Measurements from ENCODE around the gene THOC2. TPM values are rescaled to one million over a fixed set of nuclear protein-coding genes. Genes with fewer than 3 reads are reported as not detected.
"Not testable (repeated sequence)": the region's sequence is repeated elsewhere in the genome, so short reads cannot be mapped to it uniquely, and the experiment has no call there.

Gene THOC2
- total and polyA plus RNA-seq, 2 donors, result 77.4 to 82.1 TPM

- no peak for DNase-seq (ENCODE audit: low read depth in 6 of 9, low spot score in 9 of 9)
- H3K27me3 ChIP-seq (ENCODE audit: control insufficient read depth in 2 of 2, insufficient read depth in 1 of 2, low read length in 1 of 2), result no peaks in the 10 kb centered on the region
- no peaks in the 10 kb centered on the region for H3K9me3 ChIP-seq (ENCODE audit: control insufficient read depth in 2 of 2, insufficient read depth in 1 of 2, low read length in 1 of 2)
- H3K4me3 ChIP-seq (ENCODE audit: low read length in 2 of 2), result no peak overlapping the region
- WGBS, result over 99% methylated on average over 5 of the region's 5 CpGs
- peaks cover 0 to 12% of the 10 kb centered on the region in 2 donors for H3K36me3 ChIP-seq (ENCODE audit: control insufficient read depth in 2 of 2, insufficient read depth in 2 of 2, low read length in 1 of 2)
- H3K4me1 ChIP-seq (ENCODE audit: control insufficient read depth in 2 of 2, insufficient read depth in 2 of 2, low read length in 2 of 2), result no peaks in the 10 kb centered on the region
- H3K27ac ChIP-seq (ENCODE audit: low read depth in 1 of 2, low read length in 1 of 2), result no peak overlapping the region
Measured at GRCh38 chrX:123691776-123692175, 41.1 kb downstream of the THOC2 start.

DNA sequence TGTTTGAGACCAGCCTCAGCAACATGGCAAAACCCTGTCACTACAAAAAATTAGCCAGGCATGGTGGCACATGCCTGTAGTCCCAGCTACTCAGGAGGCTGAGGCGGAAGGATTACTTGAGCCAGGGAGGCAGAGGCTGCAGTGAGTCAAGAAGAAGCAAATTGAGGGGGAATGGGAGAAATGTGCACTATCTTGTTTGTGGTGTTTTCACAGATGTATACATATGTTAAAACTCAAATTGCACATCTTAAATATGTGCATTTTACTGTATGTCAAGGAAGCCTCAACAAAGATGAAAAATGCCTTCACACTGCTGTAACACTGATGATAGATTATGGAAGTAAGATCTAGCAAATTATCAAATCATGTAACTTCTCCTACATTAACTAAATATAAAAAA, 44.3 kb downstream of the THOC2 start:
- peaks cover 0 to 19% of the 10 kb centered on the region in 2 donors for H3K36me3 ChIP-seq (ENCODE audit: control insufficient read depth in 2 of 2, insufficient read depth in 2 of 2, low read length in 1 of 2)
- 100% methylated on average over 1 of the region's 1 CpG for WGBS

GRCh38 chrX:123685232-123685631, 47.6 kb downstream of the THOC2 start:
- no peak for DNase-seq (ENCODE audit: low read depth in 6 of 9, low spot score in 9 of 9)
- H3K4me1 ChIP-seq (ENCODE audit: control insufficient read depth in 2 of 2, insufficient read depth in 2 of 2, low read length in 2 of 2), result no peaks in the 10 kb centered on the region
- H3K27me3 ChIP-seq (ENCODE audit: control insufficient read depth in 2 of 2, insufficient read depth in 1 of 2, low read length in 1 of 2), result no peaks in the 10 kb centered on the region
- no peak overlapping the region for H3K27ac ChIP-seq (ENCODE audit: low read depth in 1 of 2, low read length in 1 of 2)
- WGBS, result 95% methylated on average over 1 of the region's 1 CpG
- H3K36me3 ChIP-seq (ENCODE audit: control insufficient read depth in 2 of 2, insufficient read depth in 2 of 2, low read length in 1 of 2), result peaks cover 0 to 14% of the 10 kb centered on the region in 2 donors
- no peak overlapping the region for H3K4me3 ChIP-seq (ENCODE audit: low read length in 2 of 2)
- H3K9me3 ChIP-seq (ENCODE audit: control insufficient read depth in 2 of 2, insufficient read depth in 1 of 2, low read length in 1 of 2), result no peaks in the 10 kb centered on the region

More for the DNA sequence above, 44.3 kb downstream of the THOC2 start:
- Histone ChIP-seq H3K9me3 (ENCODE audit: control insufficient read depth in 2 of 2, insufficient read depth in 1 of 2, low read length in 1 of 2) (no peaks in the 10 kb centered on the region), H3K4me1 (ENCODE audit: control insufficient read depth in 2 of 2, insufficient read depth in 2 of 2, low read length in 2 of 2) (no peaks in the 10 kb centered on the region), H3K4me3 (ENCODE audit: low read length in 2 of 2) (no peak overlapping the region), H3K27ac (ENCODE audit: low read depth in 1 of 2, low read length in 1 of 2) (no peak overlapping the region), H3K27me3 (ENCODE audit: control insufficient read depth in 2 of 2, insufficient read depth in 1 of 2, low read length in 1 of 2) (no peaks in the 10 kb centered on the region)
- no peak for DNase-seq (ENCODE audit: low read depth in 6 of 9, low spot score in 9 of 9)

GRCh38 chrX:123682186-123682585, 50.7 kb downstream of the THOC2 start:
- H3K27ac ChIP-seq (ENCODE audit: low read depth in 1 of 2, low read length in 1 of 2), result no peak overlapping the region
- peaks cover 0 to 12% of the 10 kb centered on the region in 2 donors for H3K36me3 ChIP-seq (ENCODE audit: control insufficient read depth in 2 of 2, insufficient read depth in 2 of 2, low read length in 1 of 2)
- H3K27me3 ChIP-seq (ENCODE audit: control insufficient read depth in 2 of 2, insufficient read depth in 1 of 2, low read length in 1 of 2), result no peaks in the 10 kb centered on the region
- no peaks in the 10 kb centered on the region for H3K9me3 ChIP-seq (ENCODE audit: control insufficient read depth in 2 of 2, insufficient read depth in 1 of 2, low read length in 1 of 2)
- no peak for DNase-seq (ENCODE audit: low read depth in 6 of 9, low spot score in 9 of 9)
- H3K4me1 ChIP-seq (ENCODE audit: control insufficient read depth in 2 of 2, insufficient read depth in 2 of 2, low read length in 2 of 2), result no peaks in the 10 kb centered on the region
- no peak overlapping the region for H3K4me3 ChIP-seq (ENCODE audit: low read length in 2 of 2)

GRCh38 chrX:123679733-123680460, 53.0 kb downstream of the THOC2 start:
- not testable (repeated sequence) for H3K4me3 ChIP-seq (ENCODE audit: low read length in 2 of 2); H3K27me3 ChIP-seq (ENCODE audit: control insufficient read depth in 2 of 2, insufficient read depth in 1 of 2, low read length in 1 of 2); H3K4me1 ChIP-seq (ENCODE audit: control insufficient read depth in 2 of 2, insufficient read depth in 2 of 2, low read length in 2 of 2); H3K9me3 ChIP-seq (ENCODE audit: control insufficient read depth in 2 of 2, insufficient read depth in 1 of 2, low read length in 1 of 2); H3K27ac ChIP-seq (ENCODE audit: low read depth in 1 of 2, low read length in 1 of 2); DNase-seq (ENCODE audit: low read depth in 6 of 9, low spot score in 9 of 9)
- peaks cover 3 to 16% of the 10 kb centered on the region in 2 donors for H3K36me3 ChIP-seq (ENCODE audit: control insufficient read depth in 2 of 2, insufficient read depth in 2 of 2, low read length in 1 of 2)
- WGBS, result 98% methylated on average over 15 of the region's 15 CpGs

GRCh38 chrX:123675154-123675553, 57.7 kb downstream of the THOC2 start:
- Histone ChIP-seq H3K9me3 (ENCODE audit: control insufficient read depth in 2 of 2, insufficient read depth in 1 of 2, low read length in 1 of 2) (no peaks in the 10 kb centered on the region), H3K4me3 (ENCODE audit: low read length in 2 of 2) (no peak overlapping the region), H3K27ac (ENCODE audit: low read depth in 1 of 2, low read length in 1 of 2) (no peak overlapping the region), H3K36me3 (ENCODE audit: control insufficient read depth in 2 of 2, insufficient read depth in 2 of 2, low read length in 1 of 2) (peaks cover 3 to 13% of the 10 kb centered on the region in 2 donors), H3K4me1 (ENCODE audit: control insufficient read depth in 2 of 2, insufficient read depth in 2 of 2, low read length in 2 of 2) (no peaks in the 10 kb centered on the region), H3K27me3 (ENCODE audit: control insufficient read depth in 2 of 2, insufficient read depth in 1 of 2, low read length in 1 of 2) (no peaks in the 10 kb centered on the region)
- DNase-seq (ENCODE audit: low read depth in 6 of 9, low spot score in 9 of 9), result no peak
- WGBS, result 100% methylated on average over 2 of the region's 2 CpGs

DNA sequence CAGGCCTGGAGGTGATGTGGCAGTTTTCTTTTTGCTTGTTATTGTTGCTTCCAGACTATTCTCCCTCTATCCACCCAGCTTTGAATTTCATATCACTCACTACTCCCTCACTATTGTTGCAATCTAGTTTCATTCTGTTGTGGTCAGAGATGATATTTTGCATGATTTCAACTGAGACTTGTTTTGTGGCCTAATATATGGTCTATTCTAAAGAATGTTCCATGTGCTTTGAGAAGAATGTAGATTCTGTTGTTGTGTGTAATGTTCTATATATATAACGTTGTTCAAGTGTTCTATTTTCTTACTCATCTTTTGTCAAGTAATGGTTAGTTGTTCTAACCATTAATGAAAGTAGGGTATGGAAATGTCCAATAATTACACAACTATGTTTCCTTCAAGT, 59.0 kb downstream of the THOC2 start:
- no peaks in the 10 kb centered on the region for H3K27me3 ChIP-seq (ENCODE audit: control insufficient read depth in 2 of 2, insufficient read depth in 1 of 2, low read length in 1 of 2)
- no peaks in the 10 kb centered on the region for H3K9me3 ChIP-seq (ENCODE audit: control insufficient read depth in 2 of 2, insufficient read depth in 1 of 2, low read length in 1 of 2)
- no peaks in the 10 kb centered on the region for H3K4me1 ChIP-seq (ENCODE audit: control insufficient read depth in 2 of 2, insufficient read depth in 2 of 2, low read length in 2 of 2)
- no peak overlapping the region for H3K4me3 ChIP-seq (ENCODE audit: low read length in 2 of 2)
- no peak for DNase-seq (ENCODE audit: low read depth in 6 of 9, low spot score in 9 of 9)
- 95% methylated on average over 1 of the region's 1 CpG for WGBS
- peaks cover 3 to 13% of the 10 kb centered on the region in 2 donors for H3K36me3 ChIP-seq (ENCODE audit: control insufficient read depth in 2 of 2, insufficient read depth in 2 of 2, low read length in 1 of 2)
- no peak overlapping the region for H3K27ac ChIP-seq (ENCODE audit: low read depth in 1 of 2, low read length in 1 of 2)

DNA sequence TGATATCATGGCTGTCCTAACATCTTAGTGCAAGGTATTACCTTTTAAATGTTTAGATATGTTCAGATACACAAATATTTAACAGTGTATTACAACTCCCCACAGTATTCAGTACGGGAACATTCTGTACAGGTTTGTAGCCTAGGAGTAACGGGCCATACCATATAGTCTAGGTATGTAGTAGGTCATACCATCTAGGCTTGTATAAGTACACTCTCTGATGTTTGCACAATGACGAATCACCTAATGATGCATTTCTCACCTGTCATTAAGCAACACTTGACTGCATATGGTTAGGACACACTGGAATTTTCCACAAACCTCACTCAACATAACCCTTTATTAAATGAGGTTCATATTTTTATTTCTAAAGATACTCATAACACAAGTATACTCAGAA, 67.7 kb downstream of the THOC2 start:
- H3K4me1 ChIP-seq (ENCODE audit: control insufficient read depth in 2 of 2, insufficient read depth in 2 of 2, low read length in 2 of 2), result no peaks in the 10 kb centered on the region
- H3K4me3 ChIP-seq (ENCODE audit: low read length in 2 of 2), result no peak overlapping the region
- no peaks in the 10 kb centered on the region for H3K27me3 ChIP-seq (ENCODE audit: control insufficient read depth in 2 of 2, insufficient read depth in 1 of 2, low read length in 1 of 2)
- no peak for DNase-seq (ENCODE audit: low read depth in 6 of 9, low spot score in 9 of 9)
- H3K9me3 ChIP-seq (ENCODE audit: control insufficient read depth in 2 of 2, insufficient read depth in 1 of 2, low read length in 1 of 2), result no peaks in the 10 kb centered on the region
- H3K36me3 ChIP-seq (ENCODE audit: control insufficient read depth in 2 of 2, insufficient read depth in 2 of 2, low read length in 1 of 2), result peaks cover 5 to 22% of the 10 kb centered on the region in 2 donors
- no peak overlapping the region for H3K27ac ChIP-seq (ENCODE audit: low read depth in 1 of 2, low read length in 1 of 2)
- WGBS, result 98% methylated on average over 3 of the region's 3 CpGs

DNA sequence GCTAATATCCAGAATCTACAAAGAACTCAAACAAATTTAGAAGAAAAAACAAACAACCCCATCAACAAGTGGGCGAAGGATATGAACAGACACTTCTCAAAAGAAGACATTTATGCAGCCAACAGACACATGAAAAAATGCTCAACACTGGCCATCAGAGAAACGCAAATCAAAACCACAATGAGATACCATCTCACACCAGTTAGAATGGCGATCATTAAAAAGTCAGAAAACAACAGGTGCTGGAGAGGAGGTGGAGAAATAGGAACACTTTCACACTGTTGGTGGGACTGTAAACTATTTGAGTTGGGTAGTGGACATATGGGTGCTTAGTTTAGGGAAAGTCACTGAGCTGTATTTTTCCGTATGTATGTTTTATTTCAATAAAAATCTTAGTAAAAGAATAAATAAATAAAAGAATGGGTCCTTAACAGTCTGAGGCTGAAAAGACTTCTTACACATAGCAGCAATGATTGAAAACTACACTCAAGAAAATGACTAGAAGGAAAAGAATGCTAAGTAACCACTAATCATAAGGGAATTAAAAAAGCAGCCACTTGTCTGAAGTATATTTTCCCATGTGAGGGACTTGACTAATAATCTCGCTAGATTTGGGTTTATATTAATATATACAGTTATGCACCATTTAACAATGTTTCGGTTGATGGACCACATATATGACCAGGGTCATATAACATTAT, 68.2 kb downstream of the THOC2 start:
- H3K27me3 ChIP-seq (ENCODE audit: control insufficient read depth in 2 of 2, insufficient read depth in 1 of 2, low read length in 1 of 2); H3K4me3 ChIP-seq (ENCODE audit: low read length in 2 of 2); H3K4me1 ChIP-seq (ENCODE audit: control insufficient read depth in 2 of 2, insufficient read depth in 2 of 2, low read length in 2 of 2); DNase-seq (ENCODE audit: low read depth in 6 of 9, low spot score in 9 of 9); H3K27ac ChIP-seq (ENCODE audit: low read depth in 1 of 2, low read length in 1 of 2); H3K9me3 ChIP-seq (ENCODE audit: control insufficient read depth in 2 of 2, insufficient read depth in 1 of 2, low read length in 1 of 2): not testable (repeated sequence)
- H3K36me3 ChIP-seq (ENCODE audit: control insufficient read depth in 2 of 2, insufficient read depth in 2 of 2, low read length in 1 of 2), result peaks cover 5 to 22% of the 10 kb centered on the region in 2 donors
- WGBS, result 96% methylated on average over 6 of the region's 6 CpGs

Measured in thymus (tissue), 11 donors.